Fibroblast of the conjunctiva (primary cell): Measurements from ENCODE around the gene SPCS3.
"Not testable (repeated sequence)": the region's sequence is repeated elsewhere in the genome, so short reads cannot be mapped to it uniquely, and the experiment has no call there.

Experiments
- DNase-seq: peaks from one replicate; pipeline ENCODE4 v3.0.0-alpha.2; 2010; ENCODE audit warnings: low read depth

SPCS3 gene

DNA sequence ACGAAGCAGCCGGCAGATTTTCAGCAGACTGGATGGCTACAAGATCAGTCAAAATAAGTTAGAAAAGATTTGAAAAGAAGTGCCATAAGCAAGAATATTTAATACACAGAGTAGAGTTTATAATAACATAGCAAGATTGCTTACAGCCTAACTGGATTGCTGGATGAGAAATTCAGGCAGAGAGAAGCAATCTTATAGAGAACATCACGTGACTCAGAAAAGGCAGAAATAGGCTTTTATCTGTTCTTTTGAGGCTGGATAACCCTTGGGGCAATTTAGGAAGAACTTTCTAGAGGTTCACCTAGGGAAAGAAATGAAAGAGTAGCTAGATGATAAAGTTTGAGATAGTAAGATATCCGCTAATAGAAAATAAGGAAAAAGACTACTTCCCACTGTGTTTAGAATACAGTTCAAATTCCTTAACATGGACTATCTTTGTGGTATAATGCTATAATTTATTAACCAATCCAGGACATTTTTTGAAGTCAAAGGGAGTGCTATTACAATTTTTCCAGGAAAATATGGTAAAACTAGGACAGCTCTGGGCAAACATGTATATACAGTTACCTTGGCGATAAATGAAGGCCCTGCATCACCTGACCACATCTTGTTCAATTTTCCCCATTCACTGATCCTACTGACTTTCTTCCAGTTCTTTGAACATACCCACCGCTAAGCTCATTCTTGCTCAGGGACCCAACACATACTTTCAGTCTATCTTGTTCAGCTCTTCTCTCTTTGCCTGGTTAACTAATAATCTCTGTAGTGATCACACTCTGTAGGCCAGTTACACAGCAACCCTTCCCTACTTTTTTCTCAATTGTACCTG lies 12.7 kb upstream of the SPCS3 start:
- no peak for DNase-seq

DNA sequence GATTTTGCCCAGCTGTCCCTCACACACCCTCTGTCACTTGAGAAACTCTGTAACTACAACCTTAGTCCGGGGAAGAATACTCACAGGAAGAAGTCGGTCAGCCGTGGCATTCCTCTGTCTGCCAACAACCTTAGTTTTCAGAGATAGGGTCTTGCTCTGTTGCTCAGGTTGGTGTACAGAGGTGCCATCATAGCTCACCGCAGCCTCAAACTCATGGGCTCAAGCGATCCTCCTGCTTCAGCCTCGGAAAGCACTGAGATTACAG lies 12.2 kb upstream of the SPCS3 start:
- DNase-seq = no peak

DNA sequence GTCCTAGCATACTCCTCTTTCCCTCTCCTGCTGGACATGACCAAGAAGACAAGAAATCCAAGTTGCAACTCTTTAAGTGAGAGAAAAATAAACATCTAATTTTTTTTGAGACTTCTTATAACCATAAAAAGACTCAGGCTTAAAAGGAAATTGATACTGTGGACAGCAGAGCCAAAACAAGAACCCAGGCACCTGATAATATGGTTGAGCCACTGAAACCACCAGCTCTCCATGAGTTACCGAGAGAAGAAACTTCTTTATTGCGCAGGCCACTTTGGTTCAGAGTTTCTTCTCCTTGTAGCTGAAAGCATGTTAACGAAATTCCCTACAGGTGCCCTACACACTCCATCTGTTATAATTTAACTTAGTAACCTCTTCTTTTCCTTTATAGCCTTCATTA lies 11.3 kb upstream of the SPCS3 start:
- no peak for DNase-seq

DNA sequence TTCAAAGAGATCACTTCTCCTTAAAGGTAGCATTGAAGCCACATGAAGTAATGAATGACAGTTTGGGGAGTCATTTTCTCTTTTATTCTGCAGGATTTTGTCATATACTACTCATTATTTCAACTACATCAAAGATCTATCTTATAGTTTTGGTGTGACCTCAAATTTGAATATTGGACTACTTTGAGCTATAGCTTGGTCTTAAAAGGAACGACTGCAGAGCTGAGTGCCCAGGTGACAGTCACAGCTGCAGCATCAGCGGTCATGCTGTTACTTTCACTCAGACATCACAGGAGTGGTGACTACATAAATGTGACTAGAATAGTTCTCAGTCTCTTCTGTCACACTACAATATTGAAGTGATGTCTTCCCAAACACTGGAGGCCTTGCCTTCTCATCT lies 10.7 kb upstream of the SPCS3 start:
- no peak for DNase-seq

DNA sequence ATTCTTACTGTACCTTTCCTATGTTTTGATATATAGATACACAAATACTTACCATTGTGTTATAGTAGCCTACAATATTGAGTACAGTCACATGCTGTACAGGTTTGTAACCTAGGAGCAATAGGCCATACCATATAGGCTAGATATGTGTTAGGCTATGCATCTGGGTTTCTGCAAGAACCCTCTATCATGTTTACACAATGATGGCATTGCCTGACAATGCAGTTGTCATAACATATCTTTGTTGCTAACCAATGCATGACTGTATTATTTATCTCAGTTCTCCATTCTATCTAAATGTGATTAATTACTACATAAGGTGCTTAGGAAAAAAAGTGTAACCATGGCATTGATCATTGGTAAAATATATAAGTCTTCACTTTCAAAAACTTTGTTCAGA lies 10.0 kb upstream of the SPCS3 start:
- DNase-seq = no peak

DNA sequence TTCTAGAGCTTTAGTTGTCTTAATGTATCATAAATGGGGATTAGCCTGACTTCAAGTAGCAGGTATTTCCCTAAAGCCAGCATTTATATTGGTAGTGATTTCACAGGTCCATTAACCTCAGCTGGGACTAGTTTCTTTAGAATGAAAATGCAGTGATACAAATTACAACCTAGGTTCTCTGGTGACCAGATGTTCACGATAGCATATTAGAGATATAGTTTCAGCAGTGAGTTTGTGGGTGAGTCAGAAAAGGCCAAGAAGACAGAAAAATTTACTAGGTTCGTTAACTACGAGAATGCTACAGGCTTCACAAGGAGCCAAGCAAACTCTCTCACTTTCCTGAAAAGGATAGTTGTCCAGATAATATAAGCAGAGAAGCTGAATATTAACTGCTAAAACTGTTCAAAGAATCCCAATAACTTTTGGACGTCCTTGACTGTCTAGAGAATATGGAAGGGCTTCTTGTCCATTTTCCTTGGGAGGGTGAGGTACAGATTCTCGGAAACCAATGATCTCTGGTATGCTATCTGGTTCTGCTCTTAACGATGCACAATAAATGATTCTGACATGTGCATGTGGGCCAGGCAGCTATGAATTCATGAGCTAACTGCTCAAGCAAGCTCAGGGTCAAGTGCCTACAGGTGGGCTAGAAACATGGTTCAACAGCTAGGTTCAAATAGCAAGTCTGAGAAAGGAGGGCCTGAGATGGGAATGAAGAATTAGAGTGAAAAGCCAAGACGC lies 6.0 kb upstream of the SPCS3 start:
- DNase-seq = no peak

DNA sequence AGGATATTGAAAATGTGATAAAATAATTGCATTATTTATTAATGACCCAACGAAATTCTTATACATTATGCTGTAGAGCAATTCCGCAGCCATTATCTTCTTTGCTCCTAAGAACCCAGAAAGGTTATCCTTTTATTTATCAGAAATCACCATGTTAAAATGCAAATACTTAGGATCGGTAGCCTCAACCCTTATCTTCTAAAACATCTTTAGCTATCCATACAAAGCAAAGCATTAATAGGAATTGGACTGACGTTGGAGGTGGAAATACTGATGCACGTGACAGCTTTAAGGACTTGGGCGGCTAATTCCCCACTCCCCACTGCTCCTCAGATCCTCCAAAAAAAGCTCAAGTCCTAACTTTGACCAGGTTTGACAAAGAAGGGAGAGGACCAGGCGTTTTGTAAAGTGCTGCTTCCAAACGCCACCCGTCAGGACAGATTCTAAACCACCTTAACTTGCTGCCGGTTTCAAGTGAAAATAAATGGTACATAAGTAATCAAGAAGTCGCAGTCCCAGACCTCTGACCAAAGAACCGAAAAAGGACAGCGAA lies 539 bp upstream of the SPCS3 start:
- no peak for DNase-seq

DNA sequence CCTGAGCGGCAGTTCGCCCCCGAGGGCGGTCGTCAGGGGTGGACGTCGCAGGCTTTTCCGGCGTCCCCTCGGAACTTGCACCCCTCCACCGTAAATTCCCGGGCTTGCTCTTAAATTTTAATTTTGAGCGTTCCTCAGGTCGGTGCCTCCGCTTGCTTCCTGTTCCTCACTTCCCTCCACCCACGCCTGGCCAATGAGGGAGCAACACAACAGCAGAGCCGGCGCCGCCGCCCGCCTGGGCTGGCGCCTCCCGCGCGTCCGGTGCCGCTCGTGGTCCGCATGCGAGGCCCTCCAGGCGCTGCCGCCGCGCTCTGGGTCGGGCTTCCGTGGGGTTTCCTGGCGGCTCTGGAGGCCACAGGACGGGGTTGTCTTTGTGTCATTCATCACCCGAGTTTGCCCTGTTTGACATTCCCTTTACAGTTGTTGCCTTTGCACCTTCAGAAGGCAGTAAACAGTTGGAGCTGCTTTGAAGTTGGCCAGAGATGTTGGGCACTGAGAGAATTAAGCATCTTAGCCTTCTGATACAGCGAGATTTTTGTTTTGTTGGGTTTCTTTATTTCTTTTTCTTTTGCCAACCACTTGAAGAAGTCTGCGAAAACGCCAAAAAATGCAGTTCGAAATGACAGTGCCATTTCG lies 692 bp downstream of the SPCS3 start:
- DNase-seq = peak; percentile 64

DNA sequence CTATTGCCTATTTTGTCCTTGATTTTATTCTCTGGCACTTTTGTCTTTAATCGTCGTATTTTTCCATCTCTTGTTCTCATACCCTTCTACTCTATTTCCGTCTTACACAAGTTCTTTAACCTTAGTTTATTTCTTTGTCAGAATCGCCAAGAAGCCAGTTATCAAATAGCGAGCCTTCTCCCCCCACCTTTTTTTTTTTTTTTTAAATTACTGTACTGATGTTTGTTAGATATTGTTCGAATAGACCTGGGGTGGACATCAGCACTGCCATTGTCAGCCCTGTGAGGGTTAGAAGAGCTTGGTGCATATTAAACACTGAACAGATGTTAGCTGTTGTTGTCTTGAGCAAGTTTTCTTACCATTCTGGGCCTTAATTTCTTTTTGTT lies 1.2 kb downstream of the SPCS3 start:
- no peak for DNase-seq

DNA sequence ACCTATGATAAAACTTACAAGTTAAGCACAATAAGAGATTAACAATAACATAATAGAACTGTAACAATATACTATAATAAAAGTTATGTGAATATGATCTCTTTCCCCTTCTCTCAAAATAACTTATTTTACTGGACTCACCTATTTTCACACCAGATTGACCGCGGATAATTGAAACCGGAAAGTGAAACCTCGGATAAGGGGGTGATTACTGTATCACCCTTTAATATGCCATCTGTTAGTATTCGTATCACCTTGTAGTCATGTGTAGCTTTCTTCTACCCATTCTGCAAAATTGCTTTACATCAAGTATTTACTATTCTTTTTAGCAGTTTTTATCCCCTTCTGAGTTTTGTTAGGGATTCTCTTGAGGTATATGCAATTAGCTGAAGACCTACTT lies 1.8 kb downstream of the SPCS3 start:
- DNase-seq = no peak

DNA sequence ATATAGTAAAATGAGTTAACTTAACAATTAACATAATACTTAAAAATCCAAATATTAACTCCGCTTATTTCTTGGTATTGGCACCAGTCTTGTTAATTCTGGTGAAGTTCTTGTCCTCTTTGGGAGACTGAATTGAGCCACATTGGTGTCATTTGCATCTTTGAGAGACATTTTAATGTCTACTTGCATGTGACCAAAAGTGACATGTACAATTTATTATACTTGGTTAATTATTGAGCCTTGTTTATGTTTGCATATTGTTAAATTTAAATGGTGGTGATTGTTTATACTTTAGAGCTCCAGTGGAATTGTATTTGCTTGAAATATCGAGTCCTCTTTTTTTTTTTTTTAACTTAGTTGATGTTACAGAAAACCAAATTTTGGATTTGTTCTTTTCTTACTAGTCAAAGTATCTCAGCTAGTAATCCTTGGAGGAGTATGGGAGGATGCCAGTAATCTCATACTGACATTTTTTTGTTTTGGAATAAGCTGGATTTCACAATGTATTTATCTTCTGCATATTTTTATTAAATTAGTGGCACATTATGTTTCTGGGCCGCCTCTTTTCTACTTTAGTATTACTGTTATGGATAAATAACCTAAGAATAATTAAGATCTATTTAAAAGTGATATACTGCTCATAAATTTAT lies 3.9 kb downstream of the SPCS3 start:
- DNase-seq = no peak

DNA sequence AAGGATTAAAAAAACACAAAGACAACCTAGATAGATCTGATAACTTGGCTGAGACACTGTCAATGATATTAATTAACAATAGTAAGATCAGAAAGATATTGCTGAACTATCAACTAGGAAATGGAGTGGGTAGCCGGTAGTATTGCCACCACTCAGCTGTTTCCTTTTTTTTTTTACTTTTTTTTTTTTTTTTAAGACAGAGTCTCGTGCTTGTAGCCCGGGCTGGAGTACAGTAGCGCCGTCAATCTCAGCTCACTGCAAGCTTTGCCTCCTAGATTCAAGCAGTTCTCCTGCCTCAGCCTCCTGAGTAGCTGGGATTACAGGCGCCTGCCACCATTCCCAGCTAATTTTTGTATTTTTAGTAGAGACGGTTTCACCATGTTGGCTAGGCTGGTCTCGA lies 5.1 kb downstream of the SPCS3 start:
- not testable (repeated sequence) for DNase-seq

DNA sequence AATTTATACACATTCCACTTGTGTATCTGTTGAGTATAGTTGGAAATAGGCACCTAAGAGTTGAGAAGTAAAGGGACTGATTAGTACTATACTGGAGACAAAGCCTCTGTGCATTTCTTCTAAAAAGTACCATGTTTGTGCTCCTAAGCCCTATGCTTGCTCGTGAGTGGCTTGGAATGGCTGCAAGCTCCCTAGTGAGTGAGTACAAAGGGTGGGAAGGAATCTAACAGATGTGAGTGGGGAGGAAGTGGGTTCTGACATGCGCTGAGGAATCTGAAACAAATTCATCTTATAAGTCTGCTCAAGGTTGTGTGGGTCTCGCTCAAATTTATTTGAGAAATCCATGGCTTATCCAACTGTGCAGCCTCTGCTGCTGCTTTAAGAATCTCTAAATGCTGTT lies 13.3 kb downstream of the SPCS3 start:
- DNase-seq = no peak

DNA sequence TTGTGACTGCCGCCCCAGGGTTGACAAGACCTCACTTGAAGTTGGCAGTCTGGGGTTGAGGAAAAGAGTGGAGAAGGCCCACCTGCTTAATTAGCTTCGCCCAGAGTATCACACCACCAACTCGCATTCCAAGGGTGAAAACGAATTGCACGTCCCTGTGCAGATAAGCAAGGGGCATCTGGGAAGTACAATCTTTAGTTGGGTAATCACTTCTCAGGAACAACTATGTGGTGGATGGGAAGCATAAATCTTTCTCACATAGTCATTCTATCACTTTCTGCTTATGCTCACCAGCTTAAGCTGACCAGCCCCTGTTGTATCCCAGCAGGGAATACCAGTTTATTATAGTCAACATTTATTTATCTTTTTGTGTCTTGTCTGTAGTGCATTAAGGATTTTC lies 14.3 kb downstream of the SPCS3 start:
- no peak for DNase-seq

DNA sequence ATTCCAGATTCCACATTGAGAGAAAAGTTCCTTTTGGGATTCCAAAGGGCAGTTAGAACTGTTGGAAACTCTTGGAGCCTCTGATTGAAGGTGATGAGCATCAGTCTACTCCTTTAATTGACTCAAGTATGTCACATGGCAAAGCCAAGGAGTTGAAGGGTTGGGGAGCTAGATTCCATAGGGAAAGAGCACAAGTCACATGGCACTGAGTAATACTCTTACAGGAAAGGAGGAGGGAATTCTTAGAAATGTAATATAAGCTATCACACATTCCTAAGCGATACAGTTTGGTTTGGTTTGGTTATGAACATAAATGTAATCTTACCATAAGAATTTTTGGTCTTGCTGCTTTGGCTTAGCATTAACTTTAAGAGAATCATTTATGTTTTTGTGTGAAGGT lies 15.7 kb downstream of the SPCS3 start:
- DNase-seq = no peak

DNA sequence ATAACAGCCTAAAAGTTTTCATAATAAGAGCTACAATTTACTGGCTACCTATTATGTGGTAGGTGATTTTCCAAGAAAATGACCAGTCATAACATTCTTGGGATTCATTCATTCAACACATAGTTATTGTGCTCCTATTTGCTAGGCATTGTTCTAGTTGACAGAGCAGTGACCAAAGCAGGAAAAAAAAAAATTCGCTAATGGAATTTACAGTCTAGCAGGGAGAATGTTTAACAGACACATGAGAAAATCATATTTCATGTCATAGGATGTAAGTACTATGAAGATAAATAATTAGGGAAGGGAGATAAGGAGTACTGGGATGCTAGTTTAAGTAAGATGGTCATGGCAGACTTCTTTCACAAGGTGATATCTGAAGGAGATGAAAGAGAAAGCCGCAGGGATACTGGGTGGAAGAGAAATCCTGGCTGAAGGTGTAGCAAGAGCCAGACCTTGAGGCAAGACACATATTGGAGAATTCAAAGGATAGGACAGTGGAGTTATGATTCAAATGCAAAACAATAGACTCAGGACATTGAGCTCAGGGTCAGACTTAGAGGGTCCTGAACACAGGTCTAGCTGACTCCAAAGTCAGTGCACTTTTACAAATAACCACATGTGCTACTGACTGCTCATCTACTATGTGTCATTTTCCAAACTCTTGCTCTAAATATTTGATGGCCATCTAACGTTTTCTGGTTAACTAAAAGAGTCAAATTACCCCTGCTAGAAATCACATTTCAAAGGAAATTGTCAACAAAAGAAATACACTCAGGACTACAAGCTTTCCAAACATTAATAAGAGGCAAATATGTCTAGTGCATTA lies 20.4 kb downstream of the SPCS3 start:
- no peak for DNase-seq

DNA sequence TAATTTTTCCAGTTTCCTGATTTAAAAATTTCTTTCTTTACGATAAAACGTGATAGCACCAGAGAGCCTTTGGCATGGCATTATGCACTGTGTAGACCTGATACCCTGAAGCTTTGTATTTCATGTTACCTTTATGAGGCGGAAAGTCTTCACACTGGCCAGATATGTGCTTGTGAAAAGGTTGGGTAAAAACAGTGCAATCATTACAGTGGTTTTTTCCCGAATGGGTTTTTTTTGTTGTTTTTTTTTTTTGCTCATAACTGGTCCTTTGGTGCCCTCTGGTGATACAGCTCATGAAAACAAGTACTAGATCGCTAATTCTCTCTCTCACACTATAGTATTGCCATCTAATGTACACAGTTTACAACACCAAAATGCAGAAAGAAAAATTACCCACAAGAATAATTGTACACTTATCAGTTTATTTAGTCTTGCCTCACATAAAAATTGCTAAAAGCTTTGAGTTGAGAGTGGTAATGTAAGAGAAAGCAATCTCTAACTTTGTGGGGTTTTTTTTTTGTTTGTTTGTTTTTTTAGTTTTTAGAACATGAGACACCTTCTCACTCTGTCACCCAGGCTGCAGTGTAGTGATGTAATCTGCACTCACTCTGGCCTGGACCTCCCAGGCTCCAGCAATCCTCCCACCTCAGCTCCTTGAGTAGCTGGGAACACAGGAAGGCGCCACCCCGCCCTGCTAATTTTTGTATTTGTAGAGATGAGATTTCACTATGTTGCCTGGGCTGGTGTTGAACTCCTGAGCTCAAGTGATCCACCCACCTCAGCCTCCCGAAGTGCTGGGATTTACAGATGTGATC lies 21.3 kb downstream of the SPCS3 start:
- peak; percentile 38 for DNase-seq

DNA sequence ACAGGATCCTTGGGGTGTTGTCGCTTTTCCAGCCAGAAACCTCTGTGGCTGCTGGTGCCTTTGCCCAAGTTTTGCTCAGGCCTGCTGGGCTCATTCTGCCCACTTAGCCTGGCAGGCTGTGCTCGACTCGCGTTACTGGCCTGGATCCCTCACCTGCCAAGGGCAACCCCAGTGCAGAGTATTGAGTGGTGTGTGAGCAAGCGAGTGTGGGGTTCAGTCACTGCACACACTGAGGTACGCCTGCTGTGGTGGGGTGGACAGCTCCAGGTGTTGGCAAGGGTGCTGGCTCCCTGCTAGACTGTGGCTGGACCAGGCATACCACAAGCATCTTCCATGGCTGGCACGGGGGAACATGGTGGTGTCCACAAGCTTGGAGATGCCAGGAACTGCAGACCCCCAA lies 22.6 kb downstream of the SPCS3 start:
- DNase-seq = no peak

DNA sequence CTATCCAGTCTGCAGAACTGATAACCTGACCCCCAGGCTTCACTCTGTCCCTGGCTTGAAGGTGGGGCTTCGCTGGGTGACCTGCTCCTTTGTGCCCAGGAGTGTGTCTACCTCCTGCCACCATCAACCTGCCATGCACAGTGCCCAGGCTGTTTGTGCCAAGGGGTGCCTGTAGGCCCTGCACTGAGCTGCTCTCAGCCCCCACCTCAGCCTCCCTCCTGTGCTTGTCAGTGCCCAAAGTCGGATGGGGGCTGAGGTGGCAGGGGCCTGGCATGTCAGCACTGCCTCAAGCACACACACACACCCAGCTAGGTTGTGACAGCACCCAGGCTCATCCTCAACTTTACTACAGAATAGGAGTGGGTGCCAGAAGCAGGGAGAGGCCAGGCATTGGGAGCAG lies 23.5 kb downstream of the SPCS3 start:
- no peak for DNase-seq

DNA sequence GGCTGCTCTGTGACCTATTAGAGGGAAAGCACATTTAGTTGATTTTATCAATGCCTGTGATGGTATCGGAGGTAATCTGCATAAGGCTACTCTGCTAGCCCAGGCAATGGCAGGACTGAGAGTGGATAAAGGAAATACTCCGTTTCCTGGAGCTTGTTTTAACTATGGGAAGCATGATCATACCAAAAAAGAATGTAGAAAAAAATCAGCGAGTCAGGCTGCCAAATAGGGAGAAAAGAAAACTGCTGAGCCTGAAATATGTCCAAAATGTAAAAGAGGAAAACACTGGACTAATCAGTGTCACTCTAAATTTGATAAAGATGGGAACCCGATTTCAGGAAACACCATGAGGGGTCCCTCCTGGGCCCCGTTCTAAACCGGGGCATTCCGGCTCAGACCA lies 25.6 kb downstream of the SPCS3 start:
- DNase-seq = not testable (repeated sequence)

DNA sequence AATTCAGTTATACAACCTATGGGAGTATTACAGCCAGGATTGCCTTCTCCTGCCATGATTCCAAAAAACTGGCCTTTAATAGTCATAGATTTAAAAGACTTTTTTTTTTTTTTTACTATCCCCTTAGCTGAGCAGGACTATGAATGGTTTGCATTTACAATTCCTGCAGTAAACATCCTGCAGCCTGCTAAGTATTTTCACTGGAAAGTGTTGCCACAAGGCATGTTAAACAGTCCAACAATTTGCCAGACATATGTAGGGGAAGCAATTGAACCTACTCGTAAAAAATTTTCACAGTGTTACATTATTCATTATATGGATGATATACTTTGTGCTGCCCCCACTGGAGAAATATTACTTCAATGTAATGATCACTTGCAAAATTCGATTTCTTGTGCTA lies 27.1 kb downstream of the SPCS3 start:
- not testable (repeated sequence) for DNase-seq
